Measurements from ENCODE around the gene ASCL2. TPM values are rescaled to one million over a fixed set of nuclear protein-coding genes. Genes with fewer than 3 reads are reported as not detected.

Gene ASCL2
- total and polyA plus RNA-seq, 7 donors: 0.03 to 0.08 TPM; not detected in 5

GRCh38 chr11:2277008-2277346 is 6.6 kb upstream of the ASCL2 start:
- 35 to 43% (median 38%) methylated on average over 6 of the region's 6 CpGs for WGBS, 3 donors
- TF ChIP-seq CTCF (IDR thresholded peaks at IDR 0.05): no peak
- DNase-seq: no peak
- intact Hi-C loops (cut with DNase I): no loop called here
- Histone ChIP-seq H3K27me3 (ENCODE audit: insufficient read depth in 3 of 3, low read length in 2 of 3) (peaks cover 0 to 30% (median 18%) of the 10 kb centered on the region in 3 donors), H3K9me3 (peaks cover 6% of the 10 kb centered on the region), H3K27ac (no peak overlapping the region), H3K36me3 (ENCODE audit: insufficient read depth in 1 of 2, low read depth in 1 of 2) (no peaks in the 10 kb centered on the region), H3K4me3 (no peak overlapping the region), H3K4me1 (no peaks in the 10 kb centered on the region)
- no peak for ATAC-seq

- intact Hi-C loops (cut with DNase I): no loop called here
- Histone ChIP-seq H3K27ac (no peak overlapping the region), H3K4me1 (no peaks in the 10 kb centered on the region), H3K9me3 (peaks cover 6% of the 10 kb centered on the region), H3K36me3 (ENCODE audit: insufficient read depth in 1 of 2, low read depth in 1 of 2) (no peaks in the 10 kb centered on the region), H3K4me3 (no peak overlapping the region), H3K27me3 (ENCODE audit: insufficient read depth in 3 of 3, low read length in 2 of 3) (peaks cover 0 to 36% (median 19%) of the 10 kb centered on the region in 3 donors)
- no peak for TF ChIP-seq CTCF (IDR thresholded peaks at IDR 0.05)
- WGBS, 3 donors: 90% methylated on average over 14 of the region's 14 CpGs
- ATAC-seq: no peak
- no peak for DNase-seq
Measured at GRCh38 chr11:2276280-2277007, 6.1 kb upstream of the ASCL2 start.

GRCh38 chr11:2275334-2276279 is 5.2 kb upstream of the ASCL2 start:
- no peak overlapping the region for H3K4me3 ChIP-seq
- no peak for DNase-seq
- WGBS, 3 donors: 83 to 87% (median 87%) methylated on average over 29 to 30 of the region's 30 CpGs
- intact Hi-C loops (cut with DNase I): no loop called here
- no peak for ATAC-seq
- H3K27me3 ChIP-seq (ENCODE audit: insufficient read depth in 3 of 3, low read length in 2 of 3): peaks cover 0 to 44% (median 23%) of the 10 kb centered on the region in 3 donors
- no peaks in the 10 kb centered on the region for H3K4me1 ChIP-seq
- H3K27ac ChIP-seq: no peak overlapping the region
- no peak for TF ChIP-seq CTCF (IDR thresholded peaks at IDR 0.05)
- no peaks in the 10 kb centered on the region for H3K36me3 ChIP-seq (ENCODE audit: insufficient read depth in 1 of 2, low read depth in 1 of 2)
- H3K9me3 ChIP-seq: peaks cover 6% of the 10 kb centered on the region

- ATAC-seq (no peak), DNase-seq (no peak)
- intact Hi-C loops (cut with DNase I): no loop called here
- 81 to 84% (median 84%) methylated on average over 12 of the region's 12 CpGs for WGBS, 3 donors
- H3K27ac ChIP-seq: no peak overlapping the region
- no peaks in the 10 kb centered on the region for H3K36me3 ChIP-seq (ENCODE audit: insufficient read depth in 1 of 2, low read depth in 1 of 2)
- peaks cover 0 to 62% (median 28%) of the 10 kb centered on the region in 3 donors for H3K27me3 ChIP-seq (ENCODE audit: insufficient read depth in 3 of 3, low read length in 2 of 3)
- no peaks in the 10 kb centered on the region for H3K9me3 ChIP-seq
- H3K4me3 ChIP-seq: no peak overlapping the region
- peaks cover 4% of the 10 kb centered on the region for H3K4me1 ChIP-seq
- TF ChIP-seq CTCF (IDR thresholded peaks at IDR 0.05): no peak
Measured at GRCh38 chr11:2273771-2274170, 3.4 kb upstream of the ASCL2 start.

Data from psoas muscle (tissue), 8 donors.